CD1c-positive myeloid dendritic cell (primary cell): ENCODE results near the gene RAX.

Experiments
- DNase-seq: peaks from one replicate; pipeline ENCODE4 v3.0.0-alpha.2; 2016; ENCODE audit errors: extremely low spot score

Gene RAX

DNA sequence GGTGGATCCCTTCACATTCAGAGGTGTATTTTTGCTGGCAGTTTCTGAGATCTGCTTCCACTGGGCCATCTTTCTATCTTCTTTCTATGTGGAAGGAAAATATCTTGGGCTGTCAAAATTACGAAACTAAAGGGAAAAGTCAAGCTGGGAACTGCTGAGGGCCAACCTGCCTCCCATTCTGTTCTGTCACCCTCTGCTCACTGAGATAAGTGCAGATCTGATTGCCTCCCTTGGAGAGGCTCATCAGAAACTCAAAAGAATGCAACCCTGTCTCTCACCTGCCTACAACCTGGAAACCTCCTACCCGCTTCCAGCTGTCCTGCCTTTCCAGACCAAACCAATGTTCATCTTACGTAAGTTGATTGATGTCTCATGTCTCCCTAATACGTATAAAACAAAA is 26.5 kb downstream of the RAX start:
- DNase-seq = no peak

DNA sequence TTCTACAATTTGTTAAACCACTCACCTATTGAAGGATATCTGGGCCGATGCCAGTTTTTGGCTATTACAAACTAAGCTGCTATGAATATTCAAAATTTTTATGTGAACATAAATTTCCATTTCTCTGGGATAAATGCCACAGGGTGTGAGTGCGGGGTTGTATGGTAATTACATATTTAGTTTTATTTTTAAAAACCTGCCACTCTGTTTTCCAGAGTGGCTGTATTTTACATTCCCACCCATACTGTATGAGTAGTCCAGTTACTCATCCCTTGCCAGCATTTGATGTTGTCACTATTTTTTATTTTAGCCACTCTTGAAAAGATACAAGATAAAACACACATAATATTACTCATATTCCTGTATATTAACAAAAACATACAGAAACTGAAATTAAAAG is 30.3 kb downstream of the RAX start:
- no peak for DNase-seq

DNA sequence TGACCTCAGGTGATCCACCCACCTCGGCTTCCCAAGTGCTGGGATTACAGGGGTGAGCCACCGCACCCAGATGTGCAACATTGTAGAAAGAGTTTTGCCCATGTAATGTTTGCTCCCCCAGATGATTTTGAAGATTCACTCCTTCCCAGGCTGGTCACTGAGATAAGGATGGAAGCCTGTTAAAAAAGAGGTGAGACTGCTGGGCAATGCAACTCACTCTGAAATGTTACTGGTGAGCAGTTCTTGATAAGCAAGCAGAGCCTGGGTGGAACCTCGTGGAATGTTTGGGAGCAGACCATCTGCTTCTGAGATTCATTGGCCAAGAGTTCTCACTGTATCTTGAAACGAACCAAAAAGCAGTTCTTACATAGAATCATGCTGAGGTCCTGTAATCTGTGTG is 33.6 kb downstream of the RAX start:
- no peak for DNase-seq

DNA sequence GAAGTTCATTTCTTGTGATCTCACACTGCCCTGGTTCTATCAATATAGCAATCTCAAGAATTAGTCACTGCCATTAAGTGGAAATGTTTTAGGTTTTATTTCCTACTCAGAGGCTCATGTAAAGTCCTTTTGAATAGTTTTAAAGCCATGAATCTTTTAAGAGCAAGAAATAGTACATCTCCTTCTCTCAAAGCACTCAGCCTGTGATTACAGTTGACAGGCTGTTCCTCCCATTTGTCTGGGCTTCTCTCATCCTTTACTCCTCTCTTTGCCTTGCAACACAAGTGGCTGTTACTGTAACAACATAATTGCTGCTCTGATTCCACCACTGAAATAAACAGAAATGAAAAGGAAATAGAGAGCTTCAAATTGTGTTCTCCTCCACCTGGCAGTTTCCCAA is 34.9 kb downstream of the RAX start:
- DNase-seq = no peak

DNA sequence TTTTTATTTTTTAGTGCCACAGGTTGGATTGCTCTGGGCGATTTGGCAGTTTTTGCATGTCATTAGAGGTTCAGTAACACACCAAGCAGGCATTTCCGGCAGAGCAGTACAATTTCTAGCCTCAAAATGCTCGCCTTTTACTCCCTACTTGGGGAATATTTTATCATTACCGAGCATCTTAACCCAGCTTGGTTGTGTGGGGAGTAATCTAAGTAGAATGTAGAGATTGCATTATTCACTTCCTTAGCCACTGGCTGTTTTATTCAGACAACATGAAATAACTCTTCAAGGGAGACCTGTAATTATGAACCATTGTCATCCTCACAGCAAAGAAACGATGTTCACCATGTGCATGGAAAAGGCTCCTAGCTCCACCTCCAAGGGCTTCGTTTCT is 40.2 kb downstream of the RAX start:
- DNase-seq = no peak

DNA sequence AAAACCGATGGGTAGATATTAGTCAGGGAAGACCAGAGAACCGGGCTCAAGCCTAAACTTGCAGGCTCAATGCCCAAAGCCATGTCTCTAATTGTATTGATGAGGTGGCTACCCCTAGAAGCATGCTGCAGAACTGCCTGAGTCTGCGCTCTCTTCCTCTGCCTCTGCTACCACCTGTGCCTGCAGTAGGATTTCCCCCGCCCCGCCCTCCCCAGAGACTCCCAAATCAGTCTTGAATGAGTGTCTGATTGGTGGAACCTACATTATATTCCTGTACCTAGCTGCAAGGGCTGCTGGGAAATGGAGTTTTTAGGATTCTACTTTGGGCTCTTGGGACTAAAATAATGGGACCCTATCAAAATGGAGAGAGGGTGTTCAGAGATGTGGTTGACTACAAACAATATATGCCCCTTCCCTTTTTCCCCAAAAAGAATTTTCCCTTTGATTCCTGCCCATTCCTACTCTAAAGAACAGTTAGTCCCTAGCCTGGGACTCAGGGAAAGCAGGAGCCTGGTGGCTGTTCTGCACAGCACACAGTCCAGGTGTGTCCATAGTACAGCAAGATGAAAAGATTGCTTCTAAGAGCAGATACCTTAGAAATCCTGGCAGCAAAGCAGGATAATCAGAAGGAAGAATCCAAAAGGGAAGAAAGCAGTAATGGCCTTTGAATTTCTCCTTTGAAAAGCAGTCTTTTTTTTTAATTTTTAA is 40.8 kb downstream of the RAX start:
- no peak for DNase-seq

DNA sequence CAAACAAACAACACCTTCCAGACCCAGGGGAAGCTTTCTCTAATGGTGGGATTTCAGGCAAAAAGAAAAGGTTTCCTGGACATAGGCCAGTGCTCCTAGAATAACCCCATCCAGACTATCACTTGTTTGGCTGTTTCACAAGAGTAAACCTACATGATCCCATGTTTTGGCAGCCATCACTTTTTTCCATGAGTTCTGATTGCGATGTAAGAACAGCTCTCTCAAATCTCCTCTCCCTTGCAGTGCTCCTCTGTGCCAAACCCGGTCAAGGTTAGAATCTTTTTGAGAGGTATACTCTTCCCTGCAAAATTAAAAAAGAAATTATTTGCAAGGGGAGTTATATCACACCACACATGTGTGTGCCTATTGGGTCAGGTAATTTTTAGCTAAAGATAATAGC is 41.4 kb downstream of the RAX start:
- DNase-seq = no peak

DNA sequence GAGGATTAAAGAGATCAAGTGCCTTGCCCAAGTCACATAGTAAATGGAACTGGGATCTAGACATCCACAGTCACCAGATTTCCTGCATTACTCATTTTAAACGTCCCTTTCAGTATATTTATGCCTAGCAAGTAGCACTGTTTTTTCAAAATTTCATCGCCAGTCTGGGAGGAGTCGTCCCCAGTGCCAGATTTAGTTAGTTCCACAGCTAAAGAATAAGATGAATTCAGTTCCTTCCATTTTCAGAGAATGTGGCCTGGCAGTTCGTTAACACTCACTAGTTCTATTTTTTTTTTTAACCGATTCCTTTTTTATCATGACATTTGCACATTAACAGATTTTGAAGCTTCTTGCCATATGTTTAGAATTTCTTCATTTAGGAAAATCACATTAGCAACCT is 42.1 kb downstream of the RAX start:
- DNase-seq = no peak

DNA sequence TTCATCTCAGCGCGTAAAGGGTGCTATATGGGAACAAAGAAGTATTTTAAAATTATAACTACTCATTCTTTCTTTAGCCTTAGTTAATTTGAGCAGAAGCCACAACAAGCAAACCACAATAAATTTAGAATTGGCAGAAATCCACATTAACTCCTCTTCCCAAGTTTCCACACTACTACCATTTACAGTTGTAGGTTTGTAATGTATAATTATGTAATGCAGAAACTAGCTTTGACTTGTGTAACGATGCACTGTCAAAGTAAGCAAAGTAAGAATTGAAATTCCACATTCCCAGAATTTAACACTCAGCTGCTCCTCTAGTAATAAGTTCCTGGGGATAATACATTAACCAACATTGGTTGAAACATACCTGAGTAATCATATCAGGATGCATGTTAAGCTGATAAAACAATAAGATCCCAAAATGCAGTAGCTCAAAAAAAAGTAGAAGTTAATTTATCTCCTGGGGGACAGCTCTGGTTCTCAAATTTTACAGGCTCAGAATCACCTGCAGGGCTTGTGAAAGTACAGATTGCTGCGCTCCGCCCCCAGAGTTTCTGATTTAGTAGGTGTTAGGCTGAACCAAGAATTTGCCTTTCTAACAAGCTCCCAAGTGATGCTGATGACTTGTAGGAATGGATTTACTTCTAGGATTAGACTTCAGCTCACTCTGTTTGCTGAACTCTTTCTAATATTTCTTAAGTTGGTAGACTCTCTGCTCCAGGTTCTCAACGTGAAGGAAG is 43.4 kb downstream of the RAX start:
- DNase-seq = no peak

DNA sequence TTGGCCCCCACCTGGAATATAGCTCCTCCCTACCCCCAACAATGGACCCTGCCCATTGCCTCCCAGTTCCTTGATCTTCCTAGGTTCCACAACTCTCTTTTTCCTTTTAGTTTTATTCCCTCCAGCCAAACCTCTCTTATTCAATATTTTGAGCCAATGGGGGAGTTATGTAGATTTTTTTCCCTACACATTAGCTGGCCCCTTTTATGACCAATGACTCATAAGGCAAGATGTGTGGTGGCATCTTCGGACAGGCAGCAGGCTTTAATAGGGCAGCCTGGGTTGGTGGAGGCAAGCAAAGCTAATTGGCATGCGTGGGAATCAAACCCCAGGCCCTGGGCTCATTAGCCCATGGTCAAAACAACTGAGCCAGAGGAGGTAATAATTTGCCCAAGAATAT is 44.1 kb downstream of the RAX start:
- no peak for DNase-seq

DNA sequence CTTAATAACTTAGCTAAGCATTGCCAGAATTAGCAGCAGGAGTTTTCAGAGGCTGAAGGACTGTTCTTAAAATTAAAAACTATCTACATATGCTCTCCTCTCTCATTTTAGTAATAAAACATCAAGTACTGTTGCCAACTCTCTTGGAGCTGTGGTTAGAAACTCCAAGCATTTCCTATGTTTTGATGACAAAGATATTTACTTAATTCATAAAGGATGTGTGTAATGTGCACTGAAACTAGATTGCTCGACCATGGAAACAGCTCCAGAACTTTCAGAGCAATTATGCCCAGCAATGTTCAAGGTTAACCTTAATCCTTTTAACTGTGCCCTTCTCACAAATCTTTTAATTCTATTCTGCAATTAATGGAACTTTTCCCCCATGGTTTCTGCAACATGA is 44.9 kb downstream of the RAX start:
- DNase-seq = no peak

DNA sequence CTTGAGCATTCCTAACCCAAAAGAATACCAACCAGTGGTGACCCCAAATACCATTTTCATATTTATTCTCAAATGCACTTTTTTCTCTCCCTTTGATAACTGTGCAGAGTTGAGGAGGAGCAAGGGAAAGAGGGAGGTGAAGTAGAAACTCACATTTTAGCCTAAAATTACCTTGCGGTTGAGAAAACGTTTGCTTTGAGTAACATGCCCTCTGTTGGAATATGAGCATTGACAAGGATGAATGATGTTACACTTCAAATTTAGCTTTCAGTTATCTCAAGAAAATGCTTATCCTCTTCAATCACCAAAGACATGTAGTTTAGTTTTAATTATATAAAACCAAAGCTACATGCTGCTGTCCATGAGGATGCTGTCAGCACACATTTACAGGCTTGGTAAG is 50.9 kb downstream of the RAX start:
- DNase-seq = no peak

DNA sequence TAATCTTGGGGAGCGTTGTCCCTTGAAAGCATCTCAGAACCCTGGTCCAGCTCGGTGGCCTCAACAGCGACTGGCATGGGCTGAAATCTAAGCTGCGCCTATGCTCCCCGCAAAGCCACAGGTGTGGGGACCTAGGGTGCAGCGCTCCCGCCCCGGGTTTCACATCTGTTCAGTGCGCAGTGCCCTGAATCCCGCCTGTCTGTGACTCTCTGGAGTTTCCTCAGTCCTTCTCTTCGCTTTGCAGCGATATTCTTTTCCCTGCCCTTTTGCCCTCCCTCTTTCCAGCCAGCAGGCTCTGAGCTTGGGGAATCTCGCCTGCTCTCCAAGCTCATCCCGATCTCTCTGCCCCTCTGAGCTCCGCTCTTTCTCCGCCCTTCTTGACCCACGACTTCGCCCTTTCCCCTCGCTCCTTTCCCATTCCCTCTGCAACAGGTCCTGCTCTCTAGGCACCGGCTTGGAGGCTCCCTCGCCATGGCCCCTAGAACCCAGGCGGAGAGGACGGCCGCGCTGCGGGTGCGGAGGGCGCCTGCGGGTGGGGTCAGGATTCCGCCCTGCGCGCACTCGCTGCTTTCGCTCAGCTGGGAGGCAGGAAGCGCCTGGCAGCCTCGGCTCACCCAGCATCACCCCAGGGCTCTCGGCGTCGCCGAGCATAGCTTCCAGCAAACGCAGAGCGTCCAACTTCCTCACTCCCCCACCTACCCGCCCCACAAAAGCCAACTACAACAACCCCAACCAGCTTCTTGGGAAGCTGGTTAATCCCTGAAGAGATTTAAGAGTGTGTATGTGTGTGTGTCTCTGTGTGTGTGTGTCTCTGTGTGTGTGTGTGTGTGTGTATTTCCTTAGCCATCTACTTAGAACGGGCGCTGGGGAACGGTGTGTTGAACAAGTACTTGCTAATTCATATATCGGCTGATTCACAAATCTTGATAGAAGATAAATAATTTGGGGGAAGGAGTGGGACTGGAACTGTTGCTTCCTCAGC is 52.2 kb downstream of the RAX start:
- DNase-seq = no peak

DNA sequence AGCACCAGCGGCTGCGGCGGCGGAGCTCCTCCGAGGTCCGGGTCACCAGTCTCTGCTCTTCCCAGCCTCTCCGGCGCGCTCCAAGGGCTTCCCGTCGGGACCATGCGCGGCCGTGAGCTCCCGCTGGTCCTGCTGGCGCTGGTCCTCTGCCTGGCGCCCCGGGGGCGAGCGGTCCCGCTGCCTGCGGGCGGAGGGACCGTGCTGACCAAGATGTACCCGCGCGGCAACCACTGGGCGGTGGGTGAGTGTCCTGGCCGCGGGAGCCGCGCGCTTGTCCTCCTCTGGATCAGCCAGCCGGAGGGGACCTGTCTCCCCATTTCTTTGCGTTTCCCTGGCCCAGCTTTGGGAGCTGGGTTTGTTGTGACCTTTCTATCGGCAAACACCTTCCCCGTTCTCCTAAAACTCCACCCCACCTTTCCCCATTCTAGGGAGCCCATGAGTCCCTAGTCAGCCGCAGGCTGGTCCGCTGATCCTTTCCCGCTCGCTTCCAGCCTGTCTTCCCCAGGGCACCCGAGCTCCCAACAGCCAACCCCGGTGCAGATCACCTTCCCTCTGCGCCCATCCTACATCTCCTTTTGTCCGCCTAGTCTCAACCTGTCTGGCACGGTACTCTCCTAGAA is 53.0 kb downstream of the RAX start:
- DNase-seq = no peak

DNA sequence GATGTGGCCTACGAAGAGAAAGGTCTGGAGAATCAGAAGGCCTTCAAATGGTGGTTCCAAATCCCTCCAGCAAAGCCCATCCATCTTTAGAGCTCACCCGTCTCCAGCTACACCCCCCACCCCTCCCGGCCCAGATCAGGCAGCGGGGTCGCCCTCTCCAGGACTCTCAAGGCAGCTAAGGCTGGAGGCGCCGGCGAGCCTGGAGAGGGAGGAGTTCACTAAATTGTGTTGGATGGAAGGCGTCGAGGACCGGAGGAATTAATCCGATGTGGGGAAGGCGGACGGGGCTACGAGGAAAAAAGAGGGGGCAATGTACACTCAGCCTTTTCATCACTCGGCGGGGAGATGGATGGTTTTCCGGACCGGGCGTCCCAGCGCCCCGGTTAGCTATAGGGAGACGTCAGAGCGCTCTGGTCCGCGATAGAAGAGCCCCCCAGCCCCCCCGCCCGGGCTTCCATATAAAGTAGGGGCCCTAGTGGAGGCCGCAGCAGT is 53.5 kb downstream of the RAX start, which contains the start of gene GRP:
Gene GRP, plus strand, starts transcription at position 487 of the 492 bp plus-strand sequence. CDS start 108 bp downstream, outside the sequence.
- DNase-seq = no peak

DNA sequence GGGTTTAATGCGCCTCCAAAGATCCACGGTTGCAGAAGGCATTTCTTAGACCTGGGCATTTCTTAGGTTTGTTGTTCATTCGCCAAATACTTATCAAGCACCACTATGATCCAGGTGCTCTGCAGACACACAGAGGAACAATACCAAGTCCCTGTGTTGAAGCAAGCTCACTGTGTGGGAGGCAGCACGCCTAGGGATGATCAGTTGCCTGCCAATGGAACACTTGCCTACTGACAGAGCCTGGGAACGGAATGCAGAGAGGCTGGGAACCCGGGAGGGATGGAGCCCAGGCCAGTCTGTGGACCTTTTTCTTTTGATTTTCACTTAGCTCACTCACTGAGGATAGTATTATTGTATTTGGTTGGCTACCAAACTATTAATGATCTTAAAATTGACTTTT is 55.2 kb downstream of the RAX start:
- DNase-seq = no peak
